ENCODE data around the gene OR8K1. TPM values are rescaled to one million over a fixed set of nuclear protein-coding genes. Genes with fewer than 3 reads are reported as not detected.

OR8K1 gene
- not detected in 2 replicates for total RNA-seq

GRCh38 chr11:56345739-56346138 is at the start of gene OR8K1:
OR8K1 (plus strand) TSS chr11:56346039; CDS start chr11:56346039, 0 bp downstream.

DNA sequence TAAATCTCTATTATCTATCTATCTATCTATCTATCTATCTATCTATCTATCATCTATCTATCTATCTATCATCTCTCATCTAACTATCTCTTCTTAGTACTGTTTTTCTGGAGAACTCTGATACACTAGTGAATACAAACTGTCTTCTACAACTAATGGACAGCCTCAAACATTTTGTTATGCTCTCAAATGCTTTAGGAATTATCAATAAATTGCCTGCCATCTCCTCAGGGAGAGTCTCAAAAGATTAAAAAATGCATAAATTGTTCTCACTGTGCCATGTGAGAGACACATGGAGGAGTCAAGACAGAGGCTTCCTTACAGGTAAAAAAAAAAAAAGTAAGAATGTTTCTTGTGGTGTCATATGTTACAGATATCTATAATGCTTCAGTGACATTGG is 31.0 kb upstream of the OR8K1 start, which contains the start of gene OR8K3:
Gene OR8K3 (plus strand): TSS at position 301 of the 400 bp plus-strand sequence. CDS start 3,163 bp downstream, outside the sequence.

GRCh38 chr11:56353991-56354390 is 8.2 kb downstream of the OR8K1 start, which contains the start of gene OR8J1:
OR8J1 (plus strand) TSS chr11:56354291; CDS start chr11:56360247, 5,956 bp downstream.

DNA sequence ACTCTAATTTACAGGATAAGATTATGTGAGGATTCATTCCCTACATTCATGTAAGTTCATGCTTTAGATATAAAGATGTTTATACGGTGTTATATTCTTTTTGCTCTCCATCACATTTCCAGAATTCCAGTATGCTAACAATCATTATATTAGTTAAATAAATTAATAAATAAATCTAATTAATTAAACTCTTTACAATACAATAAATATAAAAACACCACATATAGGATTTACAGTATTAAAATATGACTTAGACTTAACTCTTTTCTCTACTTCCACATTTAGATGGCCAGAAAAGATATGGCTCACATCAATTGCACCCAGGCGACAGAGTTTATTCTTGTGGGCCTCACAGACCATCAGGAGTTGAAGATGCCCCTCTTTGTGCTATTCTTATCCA is 29.5 kb downstream of the OR8K1 start, which contains the start of gene OR8U1:
Gene OR8U1 (plus strand): TSS at position 301 of the 400 bp plus-strand sequence. CDS start 0 bp downstream, at position 301.

Other genes starting within 250 kb of the OR8K1 start
- gene OR8H2, start 242.4 kb upstream of the OR8K1 start, total RNA-seq = not detected in 2 replicates
- gene OR8H3, start 223.7 kb upstream of the OR8K1 start, total RNA-seq = not detected in 2 replicates
- gene OR8J3, start 205.8 kb upstream of the OR8K1 start, total RNA-seq = not detected in 2 replicates
- not detected in 2 replicates for gene OR8K5, start 185.7 kb upstream of the OR8K1 start, total RNA-seq
- not detected in 2 replicates for gene OR5J2, start 169.4 kb upstream of the OR8K1 start, total RNA-seq
- not detected in 2 replicates for gene OR5T2, start 111.8 kb upstream of the OR8K1 start, total RNA-seq
- not detected in 2 replicates for gene OR5T3, start 93.8 kb upstream of the OR8K1 start, total RNA-seq
- gene OR5T1, start 71.9 kb upstream of the OR8K1 start, total RNA-seq = not detected in 2 replicates
- not detected in 2 replicates for gene OR8H1, start 53.8 kb upstream of the OR8K1 start, total RNA-seq
- not detected in 2 replicates for gene OR8K3, start 30.9 kb upstream of the OR8K1 start, total RNA-seq
- not detected in 2 replicates for gene OR8J1, start 8.3 kb downstream of the OR8K1 start, total RNA-seq
- not detected in 2 replicates for gene OR8U1, start 29.6 kb downstream of the OR8K1 start, total RNA-seq
- gene OR5AL1, start 66.7 kb downstream of the OR8K1 start, total RNA-seq = not detected in 2 replicates
- gene OR5M3, start 127.3 kb downstream of the OR8K1 start, total RNA-seq = not detected in 2 replicates
- not detected in 2 replicates for gene OR5M8, start 145.3 kb downstream of the OR8K1 start, total RNA-seq
- gene OR5M11, start 197.2 kb downstream of the OR8K1 start, total RNA-seq = not detected in 2 replicates
- gene OR5M10, start 231.7 kb downstream of the OR8K1 start, total RNA-seq = not detected in 2 replicates